Liver (tissue), 9 donors: ENCODE data around the gene TPX2. TPM values are rescaled to one million over a fixed set of nuclear protein-coding genes. Genes with fewer than 3 reads are reported as not detected.
"Not testable (repeated sequence)": the region's sequence is repeated elsewhere in the genome, so short reads cannot be mapped to it uniquely, and the experiment has no call there.

Experiments used
- DNase-seq: peaks from one replicate; pipeline ENCODE4 v3.0.0-alpha.2; 2017; ENCODE audit warnings: low spot score
- H3K27ac ChIP-seq, 2 donors: one replicate each; pipeline ENCODE4 v1.7.0; 2013; ENCODE audit warnings: inconsistent platforms in 2 of 2, low read length in 2 of 2, control low read depth in 1 of 2, low read depth in 1 of 2, mild to moderate bottlenecking in 1 of 2
- H3K27me3 ChIP-seq, 4 donors: one replicate each; pipeline versions ENCODE4 v1.6.1 to v1.7.0; 2013; ENCODE audit warnings: low read length in 3 of 4, inconsistent platforms in 1 of 4, mild to moderate bottlenecking in 1 of 4, moderate library complexity in 1 of 4; ENCODE audit not compliant: control insufficient read depth in 4 of 4, insufficient read depth in 4 of 4
- H3K36me3 ChIP-seq, 4 donors: one replicate each; pipeline versions ENCODE4 v1.6.1 to v1.7.0; 2013; ENCODE audit warnings: low read length in 3 of 4, mild to moderate bottlenecking in 3 of 4, low read depth in 1 of 4, moderate library complexity in 1 of 4; ENCODE audit not compliant: control insufficient read depth in 4 of 4, insufficient read depth in 3 of 4
- H3K4me1 ChIP-seq, 4 donors: one replicate each; pipeline versions ENCODE4 v1.6.1 to v1.7.0; 2013; ENCODE audit warnings: low read length in 3 of 4, mild to moderate bottlenecking in 3 of 4, moderate library complexity in 1 of 4; ENCODE audit not compliant: control insufficient read depth in 4 of 4, insufficient read depth in 4 of 4
- H3K4me3 ChIP-seq, 3 donors: one replicate each; pipeline versions ENCODE4 v1.6.1 to v1.7.0; 2013; ENCODE audit warnings: low read length in 3 of 3, control low read depth in 1 of 3, low read depth in 1 of 3, mild to moderate bottlenecking in 1 of 3
- H3K9ac ChIP-seq, 2 donors: one replicate each; pipeline ENCODE4 v1.7.0; 2013; ENCODE audit warnings: low read length in 2 of 2, mild to moderate bottlenecking in 2 of 2, moderate library complexity in 2 of 2, control low read depth in 1 of 2, low read depth in 1 of 2
- H3K9me3 ChIP-seq, 4 donors: one replicate each; pipeline versions ENCODE4 v1.6.1 to v1.7.0; 2013; ENCODE audit warnings: low read length in 3 of 4; ENCODE audit not compliant: control insufficient read depth in 4 of 4
- ATF3 ChIP-seq: IDR thresholded peaks from 2 replicates; pipeline ENCODE4 v1.6.1; 2016; ENCODE audit warnings: antibody characterized with exemption
- FOXA1 ChIP-seq: IDR thresholded peaks from 2 replicates; pipeline ENCODE4 v1.6.1; 2016; ENCODE audit warnings: antibody characterized with exemption
- HNF4A ChIP-seq, 2 donors: conservative IDR thresholded peaks; 2 replicates each; pipeline ENCODE4 v1.6.1; 2016; ENCODE audit warnings: antibody characterized with exemption in 2 of 2, mild to moderate bottlenecking in 2 of 2
- HNF4G ChIP-seq: IDR thresholded peaks from 2 replicates; pipeline ENCODE4 v1.6.1; 2016; ENCODE audit warnings: antibody characterized with exemption
- REST ChIP-seq: IDR thresholded peaks from 2 replicates; pipeline ENCODE4 v1.6.1; 2016; ENCODE audit warnings: antibody characterized with exemption, mild to moderate bottlenecking
- RXRA ChIP-seq, 2 donors: IDR thresholded peaks; 2 replicates each; pipeline ENCODE4 v1.6.1; 2017 to 2018; ENCODE audit warnings: antibody characterized with exemption in 2 of 2, mild to moderate bottlenecking in 1 of 2
- SP1 ChIP-seq: IDR thresholded peaks from 2 replicates; pipeline ENCODE4 v1.6.1; 2018; ENCODE audit warnings: antibody characterized with exemption, mild to moderate bottlenecking
- TAF1 ChIP-seq: conservative IDR thresholded peaks from 2 replicates; pipeline ENCODE4 v1.6.1; 2016; ENCODE audit warnings: antibody characterized with exemption, mild to moderate bottlenecking
- ZBTB33 ChIP-seq: IDR thresholded peaks from 2 replicates; pipeline ENCODE4 v1.6.1; 2016; ENCODE audit warnings: antibody characterized with exemption
- WGBS: extraction: QIAGEN DNeasy Blood & Tissue Kit; methylation state at CpG from one replicate; pipeline ENCODE4 v1.1.7; 2013; 5-methylcytosine and 5-hydroxymethylcytosine counted together
- polyA plus RNA-seq, 2 donors: library from polyadenylated mRNA; stranded (reverse) in 1 of 2; unstranded in 1 of 2; fragments of 200-250 nt in 1 of 2; fragments of >200 nt in 1 of 2; fragmentation: Nextera tagmentation in 1 of 2; extraction: Ambion mirVana in 1 of 2; gene quantifications; one replicate each; pipeline versions ENCODE4 v1.2.1 to v1.2.3, GENCODE V29; 2013 to 2015
- total RNA-seq, 2 donors: library from RNA; depleted of rRNA; stranded (reverse); fragments of >200 nt; gene quantifications; one replicate each; pipeline ENCODE4 v1.2.3, GENCODE V29; 2014
- donor health status: healthy.
- donor health status: healthy.
- donor health status: healthy.
- donor health status: healthy.
- donor health status: healthy.

The TPX2 gene
- total and polyA plus RNA-seq, 4 donors: 1.1 to 40.8 (median 2.4) TPM

GRCh38 chr20:31811796-31812728 is 73.0 kb downstream of the TPX2 start:
- H3K4me1 ChIP-seq: no peaks in the 10 kb centered on the region
- no peak for TF ChIP-seq FOXA1
- no peak for TF ChIP-seq SP1
- TF ChIP-seq RXRA (IDR thresholded peaks at IDR 0.05): no peak
- no peaks in the 10 kb centered on the region for H3K9me3 ChIP-seq
- no peak overlapping the region for H3K4me3 ChIP-seq
- H3K27ac ChIP-seq: no peak overlapping the region
- H3K9ac ChIP-seq: no peak overlapping the region
- no peaks in the 10 kb centered on the region for H3K36me3 ChIP-seq
- WGBS: 77% methylated on average over 15 of the region's 15 CpGs
- no peaks in the 10 kb centered on the region for H3K27me3 ChIP-seq
- no peak for DNase-seq

GRCh38 chr20:31813611-31814010 is 74.5 kb downstream of the TPX2 start:
- Histone ChIP-seq H3K4me1 (no peaks in the 10 kb centered on the region), H3K9ac (no peak overlapping the region), H3K9me3 (no peaks in the 10 kb centered on the region), H3K36me3 (no peaks in the 10 kb centered on the region), H3K27ac (no peak overlapping the region), H3K4me3 (no peak overlapping the region), H3K27me3 (no peaks in the 10 kb centered on the region)
- no peak for TF ChIP-seq HNF4G
- TF ChIP-seq HNF4A (conservative IDR thresholded peaks at IDR 0.05): no peak
- DNase-seq: no peak

GRCh38 chr20:31814142-31814541 is 75.1 kb downstream of the TPX2 start:
- H3K4me1 ChIP-seq, H3K9ac ChIP-seq, DNase-seq, H3K27me3 ChIP-seq, H3K27ac ChIP-seq, H3K36me3 ChIP-seq, H3K9me3 ChIP-seq, H3K4me3 ChIP-seq: not testable (repeated sequence)
- 92% methylated on average over 7 of the region's 7 CpGs for WGBS

GRCh38 chr20:31815408-31816188 is 76.5 kb downstream of the TPX2 start:
- H3K9ac ChIP-seq: no peak overlapping the region
- no peak overlapping the region for H3K4me3 ChIP-seq
- no peaks in the 10 kb centered on the region for H3K27me3 ChIP-seq
- 68% methylated on average over 9 of the region's 9 CpGs for WGBS
- no peak overlapping the region for H3K27ac ChIP-seq
- H3K9me3 ChIP-seq: no peaks in the 10 kb centered on the region
- no peaks in the 10 kb centered on the region for H3K4me1 ChIP-seq
- no peak for TF ChIP-seq REST
- no peak for TF ChIP-seq ATF3
- no peak for TF ChIP-seq TAF1
- no peak for TF ChIP-seq ZBTB33
- H3K36me3 ChIP-seq: no peaks in the 10 kb centered on the region
- no peak for DNase-seq
